Mucosa of descending colon (tissue), 3 donors: ENCODE measurements around the gene HAUS5. TPM values are rescaled to one million over a fixed set of nuclear protein-coding genes. Genes with fewer than 3 reads are reported as not detected.
A peak's percentile ranks its signal among the peaks of the same experiment; 100 is the strongest.

Experiments
- ATAC-seq: fragments of 200-7000 bp; cut with Tn5 transposase; one replicate; pipeline ENCODE4 v1.9.1; 2020; ENCODE audit warnings: mild to moderate bottlenecking, moderate library complexity
- DNase-seq, 3 donors: peaks; one replicate each; pipeline ENCODE4 v3.0.0-alpha.2; 2020
- H3K36me3 ChIP-seq: fragments of 200-600 bp; one replicate; pipeline ENCODE4 v1.8.0; 2021; ENCODE audit warnings: low read depth, mild to moderate bottlenecking
- H3K4me1 ChIP-seq: fragments of 200-600 bp; one replicate; pipeline ENCODE4 v1.8.0; 2021; ENCODE audit warnings: low read depth, mild to moderate bottlenecking
- H3K4me3 ChIP-seq: fragments of 200-600 bp; one replicate; pipeline ENCODE4 v1.8.0; 2021; ENCODE audit warnings: mild to moderate bottlenecking
- H3K9me3 ChIP-seq: fragments of 200-600 bp; one replicate; pipeline ENCODE4 v1.8.0; 2021; ENCODE audit warnings: mild to moderate bottlenecking
- CTCF ChIP-seq: fragments of 200-600 bp; IDR thresholded peaks from one replicate; pipeline ENCODE4 v1.8.0; 2022; ENCODE audit warnings: antibody characterized with exemption, mild to moderate bottlenecking
- intact Hi-C, 2 donors: fragments of 100-400 bp; cut with DNase I in 1 of 2; cut with micrococcal nuclease in 1 of 2; formaldehyde crosslinking; loops; one replicate each; pipeline versions ENCODE4 v1.11.0 to v1.11.1; 2022; cut with DNase I, micrococcal nuclease
- total RNA-seq, 3 donors: library from RNA; stranded (reverse); fragmentation: NEBNext Ultra II Directional in 2 of 3; extraction: Animal tissue kit (Norgen Biotek cat#: 25700) in 2 of 3; gene quantifications; one replicate each; pipeline versions ENCODE4 v1.2.1 to v1.2.4, GENCODE V29; 2021 to 2023
- donor health status: DM: no; HTN: no; CAD: no; lungs with moderate emphysema.
- donor health status: DM: no; HTN: no; CAD: no.
- donor health status: DM: no; HTN: yes; CAD: no.

HAUS5 gene
- total RNA-seq, 3 donors from 2014 or later, result 6.4 to 13.2 (median 9.0) TPM

- ATAC-seq (no peak), DNase-seq (no peak)
- TF ChIP-seq CTCF, result no peak
- no peaks in the 10 kb centered on the region for H3K4me1 ChIP-seq
- no peak overlapping the region for H3K4me3 ChIP-seq
- intact Hi-C loops, result no loop called here
- H3K9me3 ChIP-seq, result no peaks in the 10 kb centered on the region
- H3K36me3 ChIP-seq, result no peaks in the 10 kb centered on the region
Observed at GRCh38 chr19:35665157-35665556, 52.6 kb downstream of the HAUS5 start.

GRCh38 chr19:35665604-35666003 is 53.1 kb downstream of the HAUS5 start:
- Histone ChIP-seq H3K36me3 (no peaks in the 10 kb centered on the region), H3K4me1 (no peaks in the 10 kb centered on the region), H3K9me3 (no peaks in the 10 kb centered on the region), H3K4me3 (no peak overlapping the region)
- no peak for TF ChIP-seq CTCF
- intact Hi-C loops, result no loop called here
- no peak for DNase-seq
- no peak for ATAC-seq

- H3K4me1 ChIP-seq, result no peaks in the 10 kb centered on the region
- DNase-seq (no peak), ATAC-seq (peak; percentile 22)
- no peaks in the 10 kb centered on the region for H3K9me3 ChIP-seq
- intact Hi-C loops, result no loop called here
- H3K36me3 ChIP-seq, result no peaks in the 10 kb centered on the region
- no peak for TF ChIP-seq CTCF
- H3K4me3 ChIP-seq, result no peak within 1 kb of the TSS
Observed at GRCh38 chr19:35666251-35666913, 53.8 kb downstream of the HAUS5 start, which contains the start of gene UPK1A. TSS of gene UPK1A (plus strand) at chr19:35666517. CDS start at chr19:35666813, 296 bp downstream.

GRCh38 chr19:35669566-35669965 is 57.0 kb downstream of the HAUS5 start:
- DNase-seq (no peak), ATAC-seq (no peak)
- no peak for TF ChIP-seq CTCF
- intact Hi-C loops, result no loop called here
- no peak overlapping the region for H3K4me3 ChIP-seq
- H3K4me1 ChIP-seq, result no peaks in the 10 kb centered on the region
- H3K9me3 ChIP-seq, result no peaks in the 10 kb centered on the region
- no peaks in the 10 kb centered on the region for H3K36me3 ChIP-seq

GRCh38 chr19:35669974-35670373 is 57.4 kb downstream of the HAUS5 start:
- intact Hi-C loops, result no loop called here
- no peak for TF ChIP-seq CTCF
- Histone ChIP-seq H3K4me3 (no peak overlapping the region), H3K36me3 (no peaks in the 10 kb centered on the region), H3K4me1 (no peaks in the 10 kb centered on the region), H3K9me3 (no peaks in the 10 kb centered on the region)
- DNase-seq (no peak), ATAC-seq (no peak)

- Histone ChIP-seq H3K9me3 (no peaks in the 10 kb centered on the region), H3K4me1 (no peaks in the 10 kb centered on the region), H3K36me3 (no peaks in the 10 kb centered on the region), H3K4me3 (no peak overlapping the region)
- no peak for TF ChIP-seq CTCF
- intact Hi-C loops, result no loop called here
- ATAC-seq, result no peak
- DNase-seq, result no peak
Observed at GRCh38 chr19:35670686-35671085, 58.2 kb downstream of the HAUS5 start.
